Fibroblast of lung (primary cell): Measurements from ENCODE around the gene SMC6.

Experiments
- EZH2 ChIP-seq: IDR thresholded peaks from 2 replicates; pipeline ENCODE4 v1.5.1; 2012; ENCODE audit warnings: low read length, control low read depth, mild to moderate bottlenecking; ENCODE audit errors: missing control alignments
- TF ChIP-seq, protein P1 (sequence below), 2 donors: IDR thresholded peaks in 1 of 2; conservative IDR thresholded peaks in 1 of 2; 1 replicate in 1 of 2; 2 replicates in 1 of 2; pipeline ENCODE4 v1.5.1; 2011 to 2012; ENCODE audit warnings: low read length in 2 of 2, control low read depth in 1 of 2, inconsistent platforms in 1 of 2, low read depth in 1 of 2, mild to moderate bottlenecking in 1 of 2

DNA sequence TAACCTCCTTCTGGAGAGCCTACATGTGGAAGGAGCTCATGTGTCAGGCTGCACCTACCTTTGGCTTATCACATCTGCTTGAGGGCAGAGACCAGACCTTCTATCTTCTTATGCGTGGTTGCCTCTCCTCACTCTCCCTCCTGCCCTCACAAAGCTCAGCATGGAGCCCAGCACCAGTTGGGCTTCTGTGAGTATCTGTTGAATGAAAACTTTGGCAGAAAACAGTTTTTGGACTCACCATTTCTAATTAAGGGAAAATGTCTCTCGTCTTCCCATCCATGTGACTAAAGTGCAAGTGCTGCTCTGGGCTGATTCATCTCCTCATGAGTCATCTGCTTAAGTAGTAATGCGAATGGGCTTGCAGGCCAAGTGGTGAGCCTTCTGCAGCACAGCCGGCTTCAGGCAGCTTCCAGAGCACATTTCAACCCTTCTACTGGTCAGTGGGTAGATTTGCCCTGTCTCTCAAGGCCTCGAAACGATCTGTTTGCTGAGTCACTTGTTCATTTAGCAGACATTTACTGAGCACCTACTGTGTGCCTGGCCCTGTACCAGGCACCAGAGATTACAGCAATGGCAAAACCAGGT is 110.5 kb downstream of the SMC6 start:
- TF ChIP-seq, protein P1, sequence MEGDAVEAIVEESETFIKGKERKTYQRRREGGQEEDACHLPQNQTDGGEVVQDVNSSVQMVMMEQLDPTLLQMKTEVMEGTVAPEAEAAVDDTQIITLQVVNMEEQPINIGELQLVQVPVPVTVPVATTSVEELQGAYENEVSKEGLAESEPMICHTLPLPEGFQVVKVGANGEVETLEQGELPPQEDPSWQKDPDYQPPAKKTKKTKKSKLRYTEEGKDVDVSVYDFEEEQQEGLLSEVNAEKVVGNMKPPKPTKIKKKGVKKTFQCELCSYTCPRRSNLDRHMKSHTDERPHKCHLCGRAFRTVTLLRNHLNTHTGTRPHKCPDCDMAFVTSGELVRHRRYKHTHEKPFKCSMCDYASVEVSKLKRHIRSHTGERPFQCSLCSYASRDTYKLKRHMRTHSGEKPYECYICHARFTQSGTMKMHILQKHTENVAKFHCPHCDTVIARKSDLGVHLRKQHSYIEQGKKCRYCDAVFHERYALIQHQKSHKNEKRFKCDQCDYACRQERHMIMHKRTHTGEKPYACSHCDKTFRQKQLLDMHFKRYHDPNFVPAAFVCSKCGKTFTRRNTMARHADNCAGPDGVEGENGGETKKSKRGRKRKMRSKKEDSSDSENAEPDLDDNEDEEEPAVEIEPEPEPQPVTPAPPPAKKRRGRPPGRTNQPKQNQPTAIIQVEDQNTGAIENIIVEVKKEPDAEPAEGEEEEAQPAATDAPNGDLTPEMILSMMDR (conservative IDR thresholded peaks at IDR 0.05 in 1 of 2, IDR thresholded peaks at IDR 0.05 in 1 of 2; ENCODE audit: low read depth in 1 of 2, low read length in 2 of 2): no peak
- TF ChIP-seq EZH2: no peak
